NCI-H1930 (cell line): ENCODE data around the gene POU6F1.
"Not testable (repeated sequence)": the region's sequence is repeated elsewhere in the genome, so short reads cannot be mapped to it uniquely, and the experiment has no call there.

Experiments
- DNase-seq, 2 experiments: peaks; one replicate each; lab custom pipeline; 2025; lab: John Stamatoyannopoulos, UW

The POU6F1 gene

DNA sequence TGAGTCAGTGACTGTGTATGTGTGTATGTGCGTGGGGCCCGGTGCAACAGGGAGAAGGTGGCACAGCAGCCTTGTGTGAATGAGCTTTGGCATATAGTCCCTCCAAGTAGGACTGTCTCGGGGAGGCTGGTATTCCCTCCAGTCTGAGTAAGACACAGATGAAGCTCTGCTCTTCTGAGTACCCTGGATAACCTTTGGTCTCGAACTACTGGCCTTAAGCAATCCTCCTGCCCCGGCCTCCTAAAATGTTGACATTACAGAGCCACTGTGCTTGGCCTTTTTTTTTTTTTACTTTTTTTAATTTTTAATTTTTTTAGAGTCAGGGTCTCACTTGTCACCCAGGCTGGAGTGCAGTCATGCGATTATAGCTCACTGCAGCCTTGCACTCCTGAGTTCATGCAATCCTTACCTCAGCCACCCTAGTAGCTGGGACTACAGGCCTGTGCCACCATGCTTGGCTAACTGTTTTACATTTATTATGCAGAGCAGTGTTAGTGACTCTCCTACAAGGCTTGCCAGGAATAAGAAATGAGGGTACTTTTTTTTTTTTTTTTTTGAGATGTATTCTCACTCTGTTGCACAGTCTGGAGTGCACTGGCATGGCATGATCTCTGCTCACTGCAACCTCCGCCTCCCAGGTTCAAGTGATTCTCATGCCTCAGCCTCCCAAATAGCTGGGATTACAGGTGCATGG is 11.4 kb upstream of the POU6F1 start:
- no peak for DNase-seq

DNA sequence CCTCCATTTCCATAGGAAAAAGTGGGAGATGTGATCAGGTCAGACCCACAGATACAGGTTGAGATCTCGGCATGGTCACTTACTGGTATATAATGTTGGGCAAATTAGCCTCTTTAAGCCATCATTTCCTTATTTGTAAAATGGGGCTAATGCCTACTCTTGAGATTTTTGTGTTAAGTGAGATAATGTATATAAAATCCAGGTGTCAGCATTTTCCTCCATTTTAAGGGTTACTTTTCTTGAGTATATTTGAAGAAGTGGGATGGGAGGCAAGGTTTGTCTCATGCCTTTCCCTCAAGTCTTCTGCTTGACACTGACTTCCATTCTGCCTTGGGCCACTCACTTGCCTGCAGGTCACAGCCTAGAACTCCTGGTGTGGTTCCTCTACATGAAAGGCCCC is 10.1 kb upstream of the POU6F1 start:
- no peak for DNase-seq

DNA sequence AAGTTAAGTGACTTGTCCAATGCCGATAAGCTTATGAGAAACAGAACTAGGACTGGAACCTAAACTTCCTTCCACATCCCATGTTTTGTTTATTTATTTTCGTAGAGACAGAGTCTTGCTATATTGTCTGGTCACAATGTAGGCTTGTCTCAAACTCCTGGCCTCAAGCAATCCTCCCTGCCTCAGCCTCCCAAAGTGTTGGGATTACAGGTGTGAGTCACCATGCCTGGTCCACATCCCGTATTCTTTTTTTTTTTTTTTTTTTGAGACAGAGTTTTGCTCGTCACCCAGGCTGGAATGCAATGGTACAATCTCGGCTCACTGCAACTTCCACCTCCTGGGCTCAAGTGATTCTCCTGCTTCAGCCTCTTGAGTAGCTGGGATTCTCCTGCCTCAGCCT is 9.2 kb upstream of the POU6F1 start:
- DNase-seq: not testable (repeated sequence)

DNA sequence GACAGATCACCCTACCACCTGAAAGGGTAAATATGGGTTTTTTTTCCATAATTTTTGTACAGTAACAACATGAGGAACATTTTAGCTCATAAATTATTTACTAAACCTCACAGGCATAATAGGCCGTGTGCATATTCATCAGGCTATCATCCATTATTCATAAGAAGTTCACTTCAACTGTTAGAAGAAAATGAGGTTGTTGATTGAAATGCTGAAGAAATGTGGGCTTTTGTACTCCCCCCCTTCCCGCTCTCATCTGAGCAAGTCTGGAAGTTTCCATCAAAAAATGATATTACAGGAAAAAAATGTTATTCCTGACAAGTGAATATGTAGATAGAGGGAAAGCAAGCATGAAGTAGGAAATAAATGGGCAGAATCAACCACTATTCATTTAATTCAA is 7.9 kb upstream of the POU6F1 start:
- no peak for DNase-seq

DNA sequence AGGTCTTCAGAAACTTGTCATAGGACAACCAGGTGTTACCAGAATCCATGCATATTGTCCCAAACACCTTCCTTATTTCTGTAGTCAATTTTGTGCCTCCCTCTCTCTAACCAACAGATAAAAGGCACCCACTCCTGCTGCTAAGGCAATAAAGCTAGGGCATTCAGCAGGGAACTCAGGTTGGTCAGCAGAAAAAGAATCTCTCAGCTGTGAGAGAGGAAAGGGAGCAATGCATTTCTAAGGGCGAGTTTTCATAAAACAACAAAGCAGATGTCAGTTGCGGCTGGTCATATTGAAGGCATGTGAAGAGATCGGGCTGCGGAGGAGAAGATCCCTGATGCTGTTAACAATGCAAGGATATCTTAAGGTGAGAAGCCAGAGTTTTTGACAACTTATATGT is 7.4 kb upstream of the POU6F1 start:
- no peak for DNase-seq

DNA sequence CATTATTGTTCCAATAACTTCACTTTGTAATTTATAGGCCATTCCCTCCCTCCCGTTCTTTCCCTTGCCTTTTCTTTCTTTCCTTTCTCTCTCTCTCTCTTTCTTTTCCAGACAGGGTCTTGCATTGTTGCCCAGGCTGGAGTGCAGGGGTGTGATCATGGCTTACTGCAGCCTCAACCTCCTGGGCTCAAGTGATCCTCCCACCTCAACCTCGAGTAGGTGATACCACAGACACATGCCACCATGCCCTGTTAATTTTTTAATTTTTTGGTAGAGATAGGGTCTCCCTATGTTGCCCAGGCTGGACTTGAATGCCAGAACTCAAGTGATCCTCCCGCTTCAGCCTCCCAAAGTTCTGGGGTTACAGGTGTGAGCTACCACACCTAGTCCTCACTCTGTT is 6.8 kb upstream of the POU6F1 start:
- no peak for DNase-seq

DNA sequence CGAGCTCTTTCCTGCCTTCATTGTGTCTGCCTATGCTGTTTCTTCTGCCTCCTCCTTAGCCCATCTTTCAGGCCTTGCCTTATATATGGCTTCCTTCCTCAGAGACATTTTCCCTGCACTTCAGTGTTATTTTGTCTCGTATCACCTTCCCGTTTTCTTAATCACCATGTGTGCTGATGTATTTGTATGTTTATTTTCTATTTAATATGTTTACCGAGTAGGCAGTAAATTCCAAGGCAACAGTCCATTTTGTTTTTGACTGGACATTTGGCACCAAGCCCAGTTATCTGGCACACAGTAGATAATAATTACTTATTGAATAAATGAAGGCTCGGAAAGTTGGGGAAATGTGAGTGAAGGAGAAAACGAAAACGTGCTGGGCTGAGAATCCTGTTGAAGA is 4.6 kb upstream of the POU6F1 start:
- no peak for DNase-seq

DNA sequence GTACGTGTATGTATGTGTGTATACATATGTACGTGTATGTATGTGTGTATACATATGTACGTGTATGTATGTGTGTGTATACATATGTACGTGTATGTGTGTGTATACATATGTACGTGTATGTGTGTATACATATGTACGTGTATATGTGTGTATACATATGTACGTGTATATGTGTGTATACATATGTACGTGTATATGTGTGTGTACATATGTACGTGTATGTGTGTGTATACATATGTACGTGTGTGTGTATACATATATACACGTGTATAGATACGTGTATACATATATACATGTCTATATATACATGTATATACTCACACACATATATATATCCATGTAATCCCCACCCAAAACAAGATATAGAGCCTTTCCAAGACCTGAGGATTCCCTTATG is 2.0 kb upstream of the POU6F1 start:
- not testable (repeated sequence) for DNase-seq

DNA sequence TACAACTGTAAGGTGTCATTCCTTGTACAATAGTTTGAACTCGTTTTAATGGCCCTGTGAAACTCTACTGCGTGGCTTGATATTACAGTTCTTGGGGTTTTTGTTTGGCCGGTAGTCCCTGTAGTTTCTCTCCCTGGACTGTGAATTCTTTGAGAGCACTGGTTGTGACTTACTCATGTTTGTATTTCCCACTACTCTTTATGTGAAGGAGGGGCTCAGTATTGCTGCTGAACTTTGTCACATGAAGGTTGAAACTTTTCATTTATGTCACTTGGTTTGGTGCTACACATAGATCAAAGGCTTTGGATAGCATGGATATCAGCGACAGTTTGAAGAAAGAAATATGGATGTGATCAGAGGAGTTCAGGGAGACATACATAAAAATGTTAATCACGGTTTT is 1.5 kb upstream of the POU6F1 start:
- no peak for DNase-seq

DNA sequence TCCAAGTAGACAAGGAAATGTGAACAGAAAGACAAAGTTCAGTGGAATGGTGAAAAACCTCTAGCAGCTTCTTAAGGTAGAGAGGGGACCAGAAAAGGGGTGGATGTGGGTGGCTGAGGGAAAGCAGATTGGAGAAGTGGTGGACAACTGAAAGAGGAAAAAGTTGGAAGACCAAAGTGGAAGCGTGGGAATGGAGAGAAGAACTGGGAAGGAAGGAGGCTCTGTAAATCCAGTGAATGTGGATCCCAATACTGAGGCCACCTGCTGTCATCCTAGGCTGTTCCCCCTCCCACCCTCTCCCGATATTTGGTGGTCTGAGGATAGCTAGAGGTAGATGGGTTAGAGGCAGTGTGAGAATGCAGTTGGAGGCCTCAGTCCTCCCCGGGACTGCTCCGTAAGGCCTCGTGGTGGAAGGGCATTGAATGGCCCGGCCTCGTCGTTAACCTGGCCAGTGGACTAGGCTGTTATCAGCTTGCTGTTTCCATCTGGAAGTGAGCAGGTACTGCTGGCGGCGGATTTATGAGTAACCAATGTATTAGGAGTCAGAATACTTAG is 822 bp upstream of the POU6F1 start:
- no peak for DNase-seq

DNA sequence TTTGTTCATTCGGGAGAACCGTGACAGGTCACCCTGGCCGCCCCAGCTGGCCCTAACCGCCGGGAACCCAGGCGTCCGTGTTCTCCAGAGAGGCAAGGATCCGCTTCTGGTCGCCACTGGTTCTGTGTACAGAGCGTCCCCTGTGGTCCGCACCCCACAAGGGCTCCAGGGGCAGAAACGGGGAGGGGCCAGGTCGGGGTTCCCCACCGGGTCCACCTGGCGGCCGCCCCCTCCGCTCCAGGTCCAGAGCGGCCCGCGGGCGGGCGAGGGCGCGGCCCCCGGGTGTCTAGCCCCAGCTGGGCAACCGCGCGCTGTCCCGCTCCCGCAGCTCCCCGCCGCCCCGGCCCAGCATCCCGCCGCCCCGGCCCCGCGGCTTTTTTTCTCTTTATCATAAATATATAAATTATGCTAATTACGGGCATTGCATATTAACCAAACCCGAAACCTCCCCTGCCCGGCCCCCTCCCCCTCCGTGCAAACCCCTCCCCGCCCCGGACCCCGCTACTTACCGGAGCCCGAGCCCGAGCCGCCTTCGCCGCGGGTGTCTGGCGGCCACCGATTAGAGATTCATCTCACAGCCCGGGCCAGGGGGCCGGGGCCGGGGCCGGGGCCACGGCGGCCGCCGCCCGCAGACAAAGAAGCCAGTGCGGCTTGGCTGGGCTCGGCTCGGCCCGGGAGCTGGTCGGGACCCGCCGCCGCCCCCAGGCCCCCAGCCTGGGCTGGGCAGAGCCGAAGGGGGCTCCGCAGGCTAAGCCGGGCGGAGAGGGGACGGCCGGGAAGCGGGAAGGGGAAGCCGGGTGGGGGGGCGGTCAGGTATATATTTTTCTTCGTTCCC is 512 bp downstream of the POU6F1 start:
- DNase-seq: peak in 1 of 2 experiments; percentile 15

DNA sequence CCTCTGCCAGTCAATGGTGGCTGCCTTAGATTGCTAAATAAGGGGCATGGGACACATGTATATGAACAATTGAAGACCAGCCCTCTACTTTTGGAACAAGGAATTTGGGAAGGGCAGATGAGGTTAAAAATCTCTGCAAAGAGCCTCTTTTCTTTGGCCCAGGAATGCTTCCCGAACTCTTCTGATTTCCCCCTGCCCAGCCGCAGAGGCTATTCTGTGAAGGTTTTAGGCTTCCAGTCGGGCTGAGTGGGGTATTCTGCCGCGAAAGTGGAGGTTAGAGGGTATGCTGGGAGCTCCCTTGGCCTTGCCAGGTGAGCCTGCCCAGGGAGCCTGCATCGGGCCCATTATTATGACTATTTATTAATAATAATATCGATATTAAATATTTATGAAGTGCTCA is 1.2 kb downstream of the POU6F1 start:
- no peak for DNase-seq

DNA sequence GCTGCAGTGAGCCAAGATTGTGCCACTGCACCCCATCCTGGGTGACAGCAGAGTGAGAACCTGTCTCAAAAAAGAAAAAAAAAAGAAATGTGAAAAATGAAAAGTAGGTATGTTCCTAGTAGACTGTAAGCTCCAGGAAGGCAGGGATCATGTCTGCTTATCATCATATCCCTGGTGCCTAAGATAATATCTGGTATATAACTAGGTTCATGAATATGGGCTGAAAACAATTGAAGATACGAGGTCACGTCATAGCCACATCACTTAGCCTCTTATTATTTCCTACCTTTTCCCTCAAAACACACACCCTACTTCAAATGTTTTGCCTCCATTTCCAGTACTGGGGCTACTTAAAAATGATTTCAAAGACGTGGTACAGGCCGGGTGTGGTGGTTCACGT is 3.0 kb downstream of the POU6F1 start:
- no peak for DNase-seq

DNA sequence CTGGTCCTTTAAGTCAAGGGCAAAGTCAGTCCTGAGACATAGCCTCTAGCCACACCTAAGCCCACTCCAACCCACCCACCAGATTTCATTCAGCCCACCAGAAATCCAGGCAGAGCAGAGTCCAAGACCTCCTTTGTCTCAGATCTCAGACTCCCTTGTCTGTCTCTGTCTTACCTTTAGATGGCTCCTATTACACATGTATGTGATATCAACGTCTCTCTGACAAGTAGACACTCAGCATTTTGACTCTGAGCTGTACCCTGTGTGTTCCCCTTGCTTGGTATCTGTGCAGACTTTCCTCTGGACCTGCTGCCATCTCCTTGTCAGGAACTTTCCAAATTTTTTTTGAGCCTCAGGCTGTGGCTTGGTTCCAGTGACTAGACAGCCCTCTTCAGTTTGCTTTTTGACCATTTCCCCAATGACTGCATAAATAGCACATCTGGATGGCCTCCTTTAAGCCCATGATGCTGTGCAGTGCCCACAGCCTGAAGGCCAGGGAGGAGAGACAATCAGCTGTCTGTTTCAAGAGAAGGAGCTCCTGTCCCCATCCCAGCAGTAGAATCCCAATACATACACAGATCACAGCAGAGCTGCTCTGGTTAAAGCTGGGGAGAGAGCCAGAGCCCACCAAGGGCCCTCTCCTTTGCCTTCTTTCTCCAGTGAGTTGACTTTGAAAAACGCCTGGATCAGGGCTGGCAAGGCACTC is 7.0 kb downstream of the POU6F1 start:
- DNase-seq: no peak

DNA sequence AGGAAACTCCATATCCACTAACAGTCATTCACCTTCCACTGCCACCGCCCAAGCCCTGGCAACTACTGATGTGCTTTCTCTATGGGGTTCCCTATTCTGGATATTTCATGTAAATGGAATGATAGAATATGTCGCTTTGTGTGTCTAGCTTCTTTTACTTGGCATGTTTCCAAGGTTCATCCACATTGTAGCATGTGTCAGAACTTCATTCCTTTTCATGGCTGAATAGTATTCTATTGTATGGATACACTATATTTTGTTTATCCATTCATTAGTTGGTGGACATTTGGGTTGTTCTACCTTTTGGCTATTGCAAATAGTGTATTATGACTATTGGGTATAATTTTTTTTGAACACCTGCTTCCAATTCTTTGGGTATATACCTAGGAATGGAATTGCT is 8.6 kb downstream of the POU6F1 start:
- no peak for DNase-seq

DNA sequence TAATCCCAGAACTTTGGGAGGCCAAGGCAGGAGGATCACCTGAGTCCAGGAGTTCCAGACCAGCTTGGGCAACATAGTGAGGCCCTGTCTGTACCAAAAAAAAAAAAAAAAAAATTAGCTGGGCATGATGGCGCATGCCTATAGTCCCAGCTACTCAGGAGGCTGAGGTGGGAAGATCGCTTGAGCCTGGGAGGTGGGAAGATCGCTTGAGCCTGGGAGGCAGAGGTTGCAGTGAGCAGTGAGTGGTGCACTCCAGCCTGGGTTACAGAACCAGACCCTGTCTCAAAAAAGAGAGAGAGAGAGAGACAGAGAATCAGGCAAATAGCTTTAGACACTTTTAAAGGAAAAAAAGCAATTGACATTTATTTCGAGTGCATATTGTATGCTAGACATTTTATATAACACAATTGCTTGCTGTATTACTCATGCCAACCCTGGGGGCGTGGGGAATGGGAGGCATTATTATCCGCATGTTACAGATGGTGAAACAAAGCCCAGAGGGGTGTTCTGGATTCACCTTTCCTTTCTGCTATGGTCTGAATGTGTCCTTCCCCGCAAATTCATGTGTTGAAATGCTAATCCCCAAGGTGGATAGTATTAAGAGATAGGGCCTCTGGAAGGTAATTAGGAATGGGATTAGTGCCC is 9.7 kb downstream of the POU6F1 start:
- DNase-seq: no peak

DNA sequence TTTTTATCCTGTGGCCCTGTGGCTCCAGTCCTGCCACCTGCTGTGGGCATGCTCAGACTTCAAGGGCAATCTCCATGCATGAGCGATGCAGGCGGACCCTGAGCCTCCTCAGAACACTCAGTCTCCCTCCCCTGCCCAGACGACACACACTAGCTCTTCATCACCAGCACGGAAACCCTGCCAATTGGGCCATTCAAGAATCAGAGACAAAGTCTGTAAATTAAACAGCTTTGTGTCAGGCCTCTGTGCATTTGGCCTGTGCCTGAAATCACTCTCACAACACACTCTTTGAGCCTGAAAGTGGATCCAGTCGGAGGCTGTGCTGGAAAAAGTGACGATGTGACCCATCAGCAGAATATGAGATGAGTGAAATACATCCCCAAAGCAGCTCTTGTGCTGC is 12.5 kb downstream of the POU6F1 start:
- no peak for DNase-seq

DNA sequence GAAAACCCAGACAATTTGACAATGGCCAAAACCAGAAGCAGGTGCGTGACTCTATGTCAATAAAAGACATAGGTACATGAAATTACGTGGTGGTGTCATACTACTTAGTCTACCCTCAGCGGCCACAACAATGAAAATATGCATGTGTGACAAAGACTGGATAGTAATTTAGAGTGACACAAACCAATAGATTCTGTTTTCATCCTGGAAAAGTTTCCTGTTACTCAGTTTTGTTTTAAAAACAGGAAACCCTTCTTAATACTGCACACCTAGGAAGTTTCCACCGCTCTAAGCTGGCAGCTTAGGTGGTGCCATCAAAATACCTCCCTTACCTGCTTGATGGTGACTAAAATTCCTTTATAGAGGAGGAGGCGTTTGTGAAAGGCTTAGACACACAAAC is 15.1 kb downstream of the POU6F1 start:
- DNase-seq: no peak

DNA sequence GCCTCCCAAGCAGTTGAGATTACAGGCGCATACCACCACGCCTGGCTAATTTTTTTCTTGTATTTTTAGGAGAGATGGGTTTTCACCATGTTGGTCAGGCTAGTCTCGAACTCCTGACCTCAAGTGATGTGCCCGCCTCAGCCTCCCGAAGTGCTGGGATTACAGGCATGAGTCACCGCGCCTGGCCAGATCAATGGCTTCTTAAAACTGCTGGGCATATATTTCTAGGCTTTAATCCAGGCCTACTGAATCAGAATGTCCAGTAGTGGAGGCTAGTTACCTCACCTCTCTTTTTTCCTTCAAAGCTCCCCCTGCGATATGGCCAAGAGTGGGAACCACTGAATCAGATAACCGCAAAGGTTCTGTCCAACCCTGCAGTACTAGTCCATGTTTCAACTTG is 17.1 kb downstream of the POU6F1 start:
- no peak for DNase-seq

DNA sequence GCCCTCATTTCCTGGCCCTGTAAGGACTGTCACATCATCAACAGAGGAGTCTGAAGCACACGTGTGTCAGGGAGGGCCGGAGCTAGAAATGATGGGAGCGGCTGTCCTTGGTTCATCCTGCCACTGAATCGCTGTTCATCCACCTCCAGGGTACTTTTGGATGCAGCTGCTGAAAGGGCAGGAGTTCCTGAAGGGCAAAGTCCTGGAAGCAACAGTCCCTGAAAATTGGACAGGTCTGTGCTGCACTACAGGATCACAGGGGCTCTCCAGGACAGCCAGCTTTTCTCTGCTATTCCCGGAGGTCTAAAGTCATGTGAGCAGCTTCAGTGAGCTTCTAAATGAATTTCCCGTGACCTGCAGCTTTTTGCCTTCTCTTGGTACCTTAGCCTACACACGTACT is 17.7 kb downstream of the POU6F1 start:
- no peak for DNase-seq

DNA sequence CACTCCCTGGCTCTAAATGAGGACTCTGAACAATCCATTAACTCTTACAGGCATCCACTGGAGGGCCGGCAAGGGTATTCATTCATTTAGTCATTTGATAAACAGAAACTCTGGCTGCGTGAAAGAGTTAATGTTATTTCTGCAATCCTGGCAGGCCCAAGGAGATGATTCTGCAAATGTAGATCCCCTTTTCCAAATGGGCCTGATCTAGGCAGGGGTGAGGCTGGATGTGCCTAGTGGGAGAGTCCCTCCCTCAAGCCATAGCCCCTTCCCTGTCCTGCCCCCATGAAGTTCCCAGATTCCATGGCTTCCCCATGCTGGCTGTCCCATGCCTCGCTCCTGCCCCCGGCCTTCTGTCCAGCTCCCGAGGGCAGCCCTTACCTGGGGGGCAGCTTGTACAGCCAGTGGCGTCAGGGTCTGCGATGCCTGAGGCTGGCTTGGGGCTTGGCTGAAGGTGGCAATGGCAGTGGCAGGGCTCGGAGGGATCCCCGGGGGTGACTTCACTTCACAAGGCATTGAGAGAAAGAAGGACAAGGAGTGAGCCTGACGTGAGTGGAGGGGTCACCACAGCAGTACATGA is 18.4 kb downstream of the POU6F1 start:
- DNase-seq: no peak
